Fibroblast of lung (primary cell): ENCODE data around the gene TUBG1. TPM values are rescaled to one million over a fixed set of nuclear protein-coding genes. Genes with fewer than 3 reads are reported as not detected.
A peak's percentile ranks its signal among the peaks of the same experiment; 100 is the strongest.
"Not testable (repeated sequence)": the region's sequence is repeated elsewhere in the genome, so short reads cannot be mapped to it uniquely, and the experiment has no call there.

Experiments used
- DNase-seq, 2 donors: peaks; one replicate each; pipeline versions ENCODE4 v3.0.0 to v3.0.0-alpha.2; 2010; ENCODE audit warnings: low read depth in 2 of 2
- H2AFZ ChIP-seq: 2 replicates; pipeline ENCODE4 v1.5.1; 2012; ENCODE audit warnings: low read length, control low read depth, inconsistent platforms
- H3K27ac ChIP-seq: 2 replicates; pipeline ENCODE4 v1.5.1; 2011; ENCODE audit warnings: low read length, control low read depth; ENCODE audit not compliant: insufficient read depth
- H3K27me3 ChIP-seq: 2 replicates; pipeline ENCODE4 v1.5.1; 2011; ENCODE audit warnings: mild to moderate bottlenecking, low read length; ENCODE audit not compliant: control insufficient read depth, insufficient read depth
- H3K36me3 ChIP-seq: 2 replicates; pipeline ENCODE4 v1.5.1; 2011; ENCODE audit warnings: low read length; ENCODE audit not compliant: control insufficient read depth, insufficient read depth
- H3K4me1 ChIP-seq: 2 replicates; pipeline ENCODE4 v1.5.1; 2011; ENCODE audit warnings: low read length; ENCODE audit not compliant: control insufficient read depth, insufficient read depth; ENCODE audit errors: extremely low read depth
- H3K4me2 ChIP-seq: 2 replicates; pipeline ENCODE4 v1.5.1; 2011; ENCODE audit warnings: low read length, control low read depth; ENCODE audit not compliant: insufficient read depth; ENCODE audit errors: extremely low read depth
- H3K4me3 ChIP-seq, 4 experiments: fragments of 200-600 bp in 1 of 4; sonication (generic) in 1 of 4; replicated peaks in 1 of 4; 2 replicates each; pipeline ENCODE4 v1.5.1; 2011 to 2016; ENCODE audit warnings: low read length in 4 of 4, low read depth in 3 of 4, mild to moderate bottlenecking in 3 of 4, control low read depth in 2 of 4, inconsistent platforms in 1 of 4, mixed read lengths in 1 of 4; ENCODE audit not compliant: insufficient read depth in 1 of 4; ENCODE audit errors: control extremely low read depth in 1 of 4
- H3K79me2 ChIP-seq: 2 replicates; pipeline ENCODE4 v1.5.1; 2012; ENCODE audit warnings: mild to moderate bottlenecking, low read length, inconsistent platforms; ENCODE audit not compliant: control insufficient read depth, insufficient read depth
- H3K9ac ChIP-seq: 2 replicates; pipeline ENCODE4 v1.5.1; 2011; ENCODE audit warnings: mild to moderate bottlenecking, low read length, control low read depth; ENCODE audit not compliant: insufficient read depth
- H3K9me3 ChIP-seq: 2 replicates; pipeline ENCODE4 v1.5.1; 2012; ENCODE audit warnings: low read depth, low read length; ENCODE audit not compliant: control insufficient read depth, insufficient read depth
- H4K20me1 ChIP-seq: 2 replicates; pipeline ENCODE4 v1.5.1; 2011; ENCODE audit warnings: low read length; ENCODE audit not compliant: control insufficient read depth, insufficient read depth; ENCODE audit errors: extremely low read depth
- EZH2 ChIP-seq: IDR thresholded peaks from 2 replicates; pipeline ENCODE4 v1.5.1; 2012; ENCODE audit warnings: low read length, control low read depth, mild to moderate bottlenecking; ENCODE audit errors: missing control alignments
- polyA plus RNA-seq, 2 donors: library from polyadenylated mRNA; depleted of rRNA in 1 of 2; stranded (reverse) in 1 of 2; unstranded in 1 of 2; fragments of >200 nt; gene quantifications; 2 replicates each; pipeline ENCODE4 v1.2.1, GENCODE V29; 2011 to 2012; ENCODE audit warnings: missing spikeins in 1 of 2
- total RNA-seq: library from RNA; depleted of rRNA; stranded (reverse); fragments of >200 nt; gene quantifications from 2 replicates; pipeline ENCODE4 v1.2.1, GENCODE V29; 2014
- TF ChIP-seq, protein P1 (sequence below), 2 donors: IDR thresholded peaks in 1 of 2; conservative IDR thresholded peaks in 1 of 2; 1 replicate in 1 of 2; 2 replicates in 1 of 2; pipeline ENCODE4 v1.5.1; 2011 to 2012; ENCODE audit warnings: low read length in 2 of 2, control low read depth in 1 of 2, inconsistent platforms in 1 of 2, low read depth in 1 of 2, mild to moderate bottlenecking in 1 of 2

Gene TUBG1
- total and polyA plus RNA-seq, 2 donors (not counting 1 experiment from before 2014, with no cell fraction given), result 16.7 to 60.0 TPM

DNA sequence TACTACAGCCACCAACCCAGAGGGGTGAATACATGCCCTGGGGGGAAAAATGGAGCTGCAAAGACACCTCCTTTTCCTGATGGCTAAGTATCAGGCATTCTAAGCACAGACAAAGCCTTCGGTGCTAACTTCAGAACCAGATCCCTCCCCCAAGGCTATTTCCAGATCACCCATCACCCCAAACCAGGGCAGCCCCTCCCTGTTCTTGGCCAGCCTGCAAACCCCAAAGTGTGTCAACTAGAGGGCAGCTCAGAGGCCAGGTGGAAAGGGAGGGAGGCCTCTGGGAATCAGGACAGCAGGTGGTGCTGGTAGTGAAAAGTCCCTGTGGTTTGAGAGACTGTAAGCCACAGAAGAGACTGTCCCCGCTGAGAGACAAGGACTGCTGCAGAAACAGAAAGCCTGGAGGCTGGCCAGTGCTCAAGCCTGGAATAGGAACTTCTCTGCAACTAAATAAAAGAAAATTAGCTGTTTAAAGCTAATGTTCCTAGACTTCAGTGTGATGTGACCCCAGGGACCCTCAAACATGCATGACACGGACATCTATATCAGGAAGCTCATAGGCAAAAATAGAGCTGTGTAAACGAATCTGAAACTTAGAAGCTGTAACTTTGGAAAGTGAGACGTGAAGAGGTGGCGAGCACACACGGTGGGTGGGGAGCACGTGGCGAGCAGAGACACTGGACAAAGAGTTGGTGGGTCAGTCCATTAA, 9.1 kb downstream of the TUBG1 start:
- Histone ChIP-seq H3K9ac (no peak overlapping the region), H3K27me3 (no peaks in the 10 kb centered on the region), H3K4me1 (no peaks in the 10 kb centered on the region), H3K79me2 (no peaks in the 10 kb centered on the region), H2AFZ (no peak overlapping the region), H4K20me1 (no peaks in the 10 kb centered on the region), H3K4me2 (no peak overlapping the region), H3K27ac (no peak overlapping the region), H3K36me3 (peaks cover 3% of the 10 kb centered on the region), H3K9me3 (no peaks in the 10 kb centered on the region), H3K4me3 (no peak overlapping the region)
- DNase-seq, result peak; percentile 19 to 24
- TF ChIP-seq, protein P1, sequence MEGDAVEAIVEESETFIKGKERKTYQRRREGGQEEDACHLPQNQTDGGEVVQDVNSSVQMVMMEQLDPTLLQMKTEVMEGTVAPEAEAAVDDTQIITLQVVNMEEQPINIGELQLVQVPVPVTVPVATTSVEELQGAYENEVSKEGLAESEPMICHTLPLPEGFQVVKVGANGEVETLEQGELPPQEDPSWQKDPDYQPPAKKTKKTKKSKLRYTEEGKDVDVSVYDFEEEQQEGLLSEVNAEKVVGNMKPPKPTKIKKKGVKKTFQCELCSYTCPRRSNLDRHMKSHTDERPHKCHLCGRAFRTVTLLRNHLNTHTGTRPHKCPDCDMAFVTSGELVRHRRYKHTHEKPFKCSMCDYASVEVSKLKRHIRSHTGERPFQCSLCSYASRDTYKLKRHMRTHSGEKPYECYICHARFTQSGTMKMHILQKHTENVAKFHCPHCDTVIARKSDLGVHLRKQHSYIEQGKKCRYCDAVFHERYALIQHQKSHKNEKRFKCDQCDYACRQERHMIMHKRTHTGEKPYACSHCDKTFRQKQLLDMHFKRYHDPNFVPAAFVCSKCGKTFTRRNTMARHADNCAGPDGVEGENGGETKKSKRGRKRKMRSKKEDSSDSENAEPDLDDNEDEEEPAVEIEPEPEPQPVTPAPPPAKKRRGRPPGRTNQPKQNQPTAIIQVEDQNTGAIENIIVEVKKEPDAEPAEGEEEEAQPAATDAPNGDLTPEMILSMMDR (conservative IDR thresholded peaks at IDR 0.05 in 1 of 2, IDR thresholded peaks at IDR 0.05 in 1 of 2; ENCODE audit: low read depth in 1 of 2, low read length in 2 of 2), result no peak
- no peak for TF ChIP-seq EZH2

DNA sequence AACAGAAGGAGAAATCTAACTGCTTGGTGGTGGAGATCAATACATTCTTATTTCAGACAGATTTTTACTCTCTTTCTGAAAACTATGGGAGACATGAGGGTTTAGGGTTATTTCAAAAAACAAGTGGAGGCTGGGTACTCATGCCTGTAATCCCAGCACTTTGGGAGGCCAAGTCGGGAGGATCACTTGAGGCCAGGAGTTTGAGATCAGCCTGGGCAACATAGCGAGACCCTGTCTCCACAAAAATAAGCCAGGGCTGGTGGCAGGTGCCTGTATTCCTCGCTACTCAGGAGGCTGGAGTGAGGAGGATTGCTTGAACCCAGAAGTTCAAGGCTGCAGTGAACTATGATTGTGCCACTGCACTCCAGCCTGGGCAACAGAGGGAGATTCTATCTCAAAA, 12.5 kb downstream of the TUBG1 start:
- H3K4me2 ChIP-seq, H3K4me1 ChIP-seq, H3K36me3 ChIP-seq, H3K9ac ChIP-seq, H3K4me3 ChIP-seq, H2AFZ ChIP-seq, H3K79me2 ChIP-seq, DNase-seq, H4K20me1 ChIP-seq, H3K9me3 ChIP-seq, H3K27ac ChIP-seq, H3K27me3 ChIP-seq: not testable (repeated sequence)

DNA sequence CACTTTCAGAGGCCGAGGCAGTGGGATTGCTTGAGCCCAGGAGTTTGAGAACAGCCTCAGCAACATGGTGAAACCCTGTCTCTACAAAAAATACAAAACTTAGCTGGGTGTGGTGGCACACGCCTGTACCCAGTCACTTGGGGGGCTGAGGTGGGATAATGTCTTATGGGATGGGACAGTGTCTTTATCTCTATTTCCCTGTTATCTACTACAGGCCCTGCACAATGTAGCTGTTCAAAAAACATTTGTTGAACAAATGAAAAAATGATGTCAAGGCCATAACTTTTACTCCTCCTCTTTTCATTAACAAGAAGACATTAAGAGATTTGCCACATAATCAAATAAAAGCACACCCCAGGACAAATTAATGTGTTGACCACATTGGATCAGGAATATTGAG, 13.8 kb downstream of the TUBG1 start:
- H3K27me3 ChIP-seq, result no peaks in the 10 kb centered on the region
- no peak for DNase-seq
- H3K36me3 ChIP-seq, result no peaks in the 10 kb centered on the region
- H2AFZ ChIP-seq, result no peak overlapping the region
- TF ChIP-seq EZH2, result no peak
- TF ChIP-seq, protein P1 (conservative IDR thresholded peaks at IDR 0.05 in 1 of 2, IDR thresholded peaks at IDR 0.05 in 1 of 2; ENCODE audit: low read depth in 1 of 2, low read length in 2 of 2), result no peak
- no peak overlapping the region for H3K4me3 ChIP-seq
- H3K27ac ChIP-seq, result no peak overlapping the region
- no peaks in the 10 kb centered on the region for H3K9me3 ChIP-seq
- no peak overlapping the region for H3K9ac ChIP-seq
- no peaks in the 10 kb centered on the region for H4K20me1 ChIP-seq
- H3K4me2 ChIP-seq, result no peak overlapping the region
- H3K79me2 ChIP-seq, result no peaks in the 10 kb centered on the region
- no peaks in the 10 kb centered on the region for H3K4me1 ChIP-seq
